Measurements from ENCODE around the gene CEACAM1.

Gene CEACAM1

GRCh38 chr19:42498169-42498757 is 30.0 kb downstream of the CEACAM1 start:
- no peak for DNase-seq (ENCODE audit: low read depth)
- H3K4me3 ChIP-seq (ENCODE audit: control insufficient read depth, low read depth, low read length): no peak overlapping the region
- TF ChIP-seq, protein P1, sequence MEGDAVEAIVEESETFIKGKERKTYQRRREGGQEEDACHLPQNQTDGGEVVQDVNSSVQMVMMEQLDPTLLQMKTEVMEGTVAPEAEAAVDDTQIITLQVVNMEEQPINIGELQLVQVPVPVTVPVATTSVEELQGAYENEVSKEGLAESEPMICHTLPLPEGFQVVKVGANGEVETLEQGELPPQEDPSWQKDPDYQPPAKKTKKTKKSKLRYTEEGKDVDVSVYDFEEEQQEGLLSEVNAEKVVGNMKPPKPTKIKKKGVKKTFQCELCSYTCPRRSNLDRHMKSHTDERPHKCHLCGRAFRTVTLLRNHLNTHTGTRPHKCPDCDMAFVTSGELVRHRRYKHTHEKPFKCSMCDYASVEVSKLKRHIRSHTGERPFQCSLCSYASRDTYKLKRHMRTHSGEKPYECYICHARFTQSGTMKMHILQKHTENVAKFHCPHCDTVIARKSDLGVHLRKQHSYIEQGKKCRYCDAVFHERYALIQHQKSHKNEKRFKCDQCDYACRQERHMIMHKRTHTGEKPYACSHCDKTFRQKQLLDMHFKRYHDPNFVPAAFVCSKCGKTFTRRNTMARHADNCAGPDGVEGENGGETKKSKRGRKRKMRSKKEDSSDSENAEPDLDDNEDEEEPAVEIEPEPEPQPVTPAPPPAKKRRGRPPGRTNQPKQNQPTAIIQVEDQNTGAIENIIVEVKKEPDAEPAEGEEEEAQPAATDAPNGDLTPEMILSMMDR (conservative IDR thresholded peaks at IDR 0.05; ENCODE audit: control insufficient read depth, insufficient read depth, low read depth, low read length): no peak

DNA sequence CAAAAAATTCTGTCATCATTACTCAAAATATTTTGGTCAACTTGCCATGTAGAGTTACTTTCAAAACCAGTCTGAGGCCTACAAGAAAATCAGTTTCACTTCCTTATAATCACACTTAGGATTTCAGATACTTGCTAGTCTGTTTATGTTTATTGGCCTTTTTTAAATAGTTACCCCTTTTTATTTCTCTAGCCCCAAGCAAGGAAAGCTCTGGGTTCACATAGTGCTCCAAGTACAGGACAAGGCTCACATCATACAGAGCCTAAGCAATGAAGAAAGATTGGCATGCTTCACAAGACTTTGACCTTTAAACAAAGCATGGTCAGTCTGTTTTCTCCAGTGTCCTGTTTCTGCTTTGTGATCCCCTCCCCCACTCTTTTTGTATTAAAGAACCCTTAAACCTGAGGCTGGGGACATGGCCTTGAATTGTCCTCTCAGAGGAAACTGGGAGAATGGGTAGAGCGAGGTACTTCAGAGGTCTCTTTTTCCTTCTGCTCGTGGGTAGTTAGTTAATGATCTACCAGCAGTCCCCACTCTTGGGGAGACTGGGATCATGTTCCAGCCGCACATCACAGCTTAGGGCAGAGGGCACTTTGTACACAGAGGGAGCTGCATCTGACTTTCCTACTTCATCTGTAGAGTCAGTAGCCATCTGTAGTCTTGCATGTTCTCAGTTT is 30.7 kb downstream of the CEACAM1 start:
- no peak for DNase-seq (ENCODE audit: low read depth)
- TF ChIP-seq, protein P1 (conservative IDR thresholded peaks at IDR 0.05; ENCODE audit: control insufficient read depth, insufficient read depth, low read depth, low read length): no peak
- no peak overlapping the region for H3K4me3 ChIP-seq (ENCODE audit: control insufficient read depth, low read depth, low read length)

DNA sequence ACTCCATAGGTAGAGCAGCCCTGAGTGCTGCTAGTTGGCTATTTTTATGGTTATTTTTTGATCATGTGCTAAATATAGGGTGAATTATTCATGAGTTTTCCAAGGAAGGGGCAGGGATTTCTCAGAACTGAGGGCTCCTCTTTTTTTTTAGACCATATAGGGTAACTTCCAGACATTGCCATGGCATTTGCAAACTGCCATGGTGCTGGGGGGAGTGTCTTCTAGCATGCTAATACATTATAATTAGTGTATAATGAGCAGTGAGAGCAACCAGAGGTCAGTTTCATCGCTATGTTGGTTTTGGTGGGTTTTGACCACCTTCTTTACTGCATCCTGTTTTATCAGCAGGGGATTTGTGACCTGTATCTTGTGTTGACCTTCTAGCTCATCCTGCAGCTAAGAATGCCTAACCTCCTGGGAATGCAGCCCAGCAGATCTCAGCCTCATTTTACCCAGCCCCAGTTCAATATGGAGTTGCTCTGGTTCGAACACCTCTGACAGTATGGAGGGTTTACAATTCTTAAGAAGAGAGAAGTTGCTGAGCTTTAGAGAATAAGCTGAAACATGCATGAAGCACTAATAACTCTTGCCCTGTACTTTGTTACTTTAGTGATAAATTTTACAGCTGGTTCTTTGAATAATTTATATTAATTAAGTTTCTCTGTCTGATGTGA is 31.7 kb downstream of the CEACAM1 start:
- TF ChIP-seq, protein P1 (conservative IDR thresholded peaks at IDR 0.05; ENCODE audit: control insufficient read depth, insufficient read depth, low read depth, low read length): no peak
- no peak for DNase-seq (ENCODE audit: low read depth)
- H3K4me3 ChIP-seq (ENCODE audit: control insufficient read depth, low read depth, low read length): no peak overlapping the region

GRCh38 chr19:42495663-42496062 is 32.6 kb downstream of the CEACAM1 start:
- no peak for DNase-seq (ENCODE audit: low read depth)
- H3K4me3 ChIP-seq (ENCODE audit: control insufficient read depth, low read depth, low read length): no peak overlapping the region
- TF ChIP-seq, protein P1 (conservative IDR thresholded peaks at IDR 0.05; ENCODE audit: control insufficient read depth, insufficient read depth, low read depth, low read length): no peak

GRCh38 chr19:42494321-42494720 is 34.0 kb downstream of the CEACAM1 start:
- peak; percentile 28 for DNase-seq (ENCODE audit: low read depth)
- TF ChIP-seq, protein P1 (conservative IDR thresholded peaks at IDR 0.05; ENCODE audit: control insufficient read depth, insufficient read depth, low read depth, low read length): no peak

DNA sequence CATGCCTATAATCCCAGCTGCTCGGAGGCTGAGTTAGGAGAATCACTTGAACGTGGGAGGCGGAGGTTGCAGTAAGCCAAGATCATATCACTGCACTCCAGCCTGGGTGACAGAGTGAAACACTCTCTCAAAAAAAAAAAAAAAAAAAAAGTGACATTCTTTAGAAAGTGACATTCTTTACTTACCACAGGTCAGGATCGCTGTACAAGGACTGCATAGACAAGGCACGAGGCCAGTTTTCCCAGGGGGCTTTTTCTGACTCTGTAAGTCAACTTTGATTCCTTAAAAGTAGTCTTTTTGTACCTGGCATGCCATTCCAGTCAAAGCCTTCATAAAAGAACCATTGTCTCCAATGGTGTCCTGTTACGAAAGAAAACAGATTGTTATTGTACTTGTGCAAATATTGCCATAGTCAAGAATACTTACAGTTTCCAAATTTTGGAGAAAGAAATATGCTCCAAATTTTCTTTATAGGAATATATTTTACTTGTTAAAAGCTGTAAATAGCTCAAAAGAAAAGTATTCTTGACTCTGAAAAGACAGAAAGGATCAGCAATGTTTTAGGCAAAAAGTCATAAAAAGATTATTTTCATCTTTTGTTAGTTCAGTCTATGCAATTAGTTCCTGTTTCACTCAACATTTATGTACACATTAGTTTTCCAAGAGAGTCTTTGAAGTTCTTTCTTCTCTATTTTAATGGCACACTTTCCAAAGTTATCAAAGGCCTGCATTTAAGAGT is 39.3 kb downstream of the CEACAM1 start:
- TF ChIP-seq, protein P1 (conservative IDR thresholded peaks at IDR 0.05; ENCODE audit: control insufficient read depth, insufficient read depth, low read depth, low read length): no peak
- H3K4me3 ChIP-seq (ENCODE audit: control insufficient read depth, low read depth, low read length): no peak overlapping the region
- DNase-seq (ENCODE audit: low read depth): no peak

More at GRCh38 chr19:42494321-42494720, 34.0 kb downstream of the CEACAM1 start:
- no peak overlapping the region for H3K4me3 ChIP-seq (ENCODE audit: control insufficient read depth, low read depth, low read length)
